GM18519 (cell line): ENCODE data around the gene KLHL3.

ENCODE experiments used
- ATAC-seq: cut with Tn5 transposase; IDR thresholded peaks from one replicate; pipeline ENCODE4 v1.9.1; 2021; ENCODE audit warnings: mild to moderate bottlenecking, moderate library complexity; ENCODE audit not compliant: unreplicated experiment, low FRiP score

Gene KLHL3

GRCh38 chr5:137747848-137748247 is 12.0 kb upstream of the KLHL3 start:
- no peak for ATAC-seq

- no peak for ATAC-seq
Observed at GRCh38 chr5:137743031-137743640, 7.2 kb upstream of the KLHL3 start.

GRCh38 chr5:137741718-137742117 is 5.8 kb upstream of the KLHL3 start:
- no peak for ATAC-seq

GRCh38 chr5:137739737-137740136 is 3.8 kb upstream of the KLHL3 start:
- ATAC-seq = no peak

- no peak for ATAC-seq
Observed at GRCh38 chr5:137738947-137739346, 3.1 kb upstream of the KLHL3 start.

- no peak for ATAC-seq
Observed at GRCh38 chr5:137737349-137738131, 1.7 kb upstream of the KLHL3 start.

GRCh38 chr5:137736496-137736895 is 607 bp upstream of the KLHL3 start:
- ATAC-seq = no peak

GRCh38 chr5:137734962-137735554 is 831 bp downstream of the KLHL3 start:
- ATAC-seq = no peak

- ATAC-seq = no peak
Observed at GRCh38 chr5:137734331-137734730, 1.6 kb downstream of the KLHL3 start.

GRCh38 chr5:137733922-137734321 is 2.0 kb downstream of the KLHL3 start:
- no peak for ATAC-seq

- ATAC-seq = no peak
Observed at GRCh38 chr5:137733006-137733405, 2.9 kb downstream of the KLHL3 start.

GRCh38 chr5:137731176-137731575 is 4.7 kb downstream of the KLHL3 start:
- no peak for ATAC-seq

GRCh38 chr5:137730336-137730735 is 5.6 kb downstream of the KLHL3 start:
- ATAC-seq = no peak

- ATAC-seq = no peak
Observed at GRCh38 chr5:137728048-137728447, 7.8 kb downstream of the KLHL3 start.

GRCh38 chr5:137727623-137728022 is 8.3 kb downstream of the KLHL3 start:
- ATAC-seq = no peak

GRCh38 chr5:137724251-137724650 is 11.6 kb downstream of the KLHL3 start:
- no peak for ATAC-seq

- no peak for ATAC-seq
Observed at GRCh38 chr5:137718611-137719010, 17.3 kb downstream of the KLHL3 start.

GRCh38 chr5:137716337-137716736 is 19.6 kb downstream of the KLHL3 start:
- ATAC-seq = no peak

GRCh38 chr5:137715456-137715855 is 20.4 kb downstream of the KLHL3 start:
- ATAC-seq = no peak

- ATAC-seq = no peak
Observed at GRCh38 chr5:137714946-137715345, 20.9 kb downstream of the KLHL3 start.

GRCh38 chr5:137714494-137714893 is 21.4 kb downstream of the KLHL3 start:
- no peak for ATAC-seq

- no peak for ATAC-seq
Observed at GRCh38 chr5:137712139-137712667, 23.7 kb downstream of the KLHL3 start.
